Endothelial cell of umbilical vein (primary cell): ENCODE data around the gene CALML6. TPM values are rescaled to one million over a fixed set of nuclear protein-coding genes. Genes with fewer than 3 reads are reported as not detected.

Source experiments
- BruUV-seq: library from RNA; stranded (reverse); fragments of 400-500 nt; replicated peaks from 2 replicates; lab custom pipeline; 2021; lab: Mats Ljungman, UMichigan
- CTCF ChIA-PET: fragments of 300-600, 350-600 bp; sonication (Branson Sonifier 250); formaldehyde crosslinking; loops from one replicate; lab custom pipeline; 2021; ENCODE audit warnings: antibody characterized with exemption, inconsistent platforms; lab: Charles Lee
- POLR2A ChIA-PET: fragments of 300-600, 350-600 bp; sonication (Branson Sonifier 250); formaldehyde crosslinking; loops from one replicate; lab custom pipeline; 2021; ENCODE audit warnings: antibody characterized with exemption, inconsistent platforms; lab: Charles Lee
- DNase-seq: peaks from one replicate; pipeline ENCODE4 v3.0.0-alpha.2; 2011; ENCODE audit warnings: low read depth, low spot score
- FAIRE-seq: peaks from 2 replicates; lab custom pipeline; 2011; peaks lifted over from hg19 to GRCh38; lab: Jason Lieb, UNC
- H2AFZ ChIP-seq: 2 replicates; pipeline ENCODE4 v1.6.0; 2012; ENCODE audit warnings: low read depth, low read length, control low read depth, inconsistent platforms
- H3K27ac ChIP-seq: 2 replicates; pipeline ENCODE4 v1.5.1; 2011; ENCODE audit warnings: low read depth, mild to moderate bottlenecking, control low read depth, low read length, moderate library complexity; ENCODE audit not compliant: insufficient read depth
- H3K27me3 ChIP-seq, 2 experiments: 2 replicates each; pipeline versions ENCODE4 v1.6.0 to v1.6.1; 2011; ENCODE audit warnings: low read length in 2 of 2, mixed read lengths in 1 of 2; ENCODE audit not compliant: control insufficient read depth in 2 of 2, insufficient read depth in 2 of 2
- H3K36me3 ChIP-seq, 2 experiments: 2 replicates in 1 of 2; 3 replicates in 1 of 2; pipeline ENCODE4 v1.5.1; 2011; ENCODE audit warnings: low read length in 2 of 2, mild to moderate bottlenecking in 1 of 2, moderate library complexity in 1 of 2; ENCODE audit not compliant: control insufficient read depth in 2 of 2, insufficient read depth in 2 of 2; ENCODE audit errors: extremely low read depth in 1 of 2
- H3K4me1 ChIP-seq: 3 replicates; pipeline ENCODE4 v1.5.1; 2011; ENCODE audit warnings: mild to moderate bottlenecking, low read length; ENCODE audit not compliant: control insufficient read depth, insufficient read depth; ENCODE audit errors: extremely low read depth
- H3K4me2 ChIP-seq: 2 replicates; pipeline ENCODE4 v1.6.1; 2011; ENCODE audit warnings: low read length, control low read depth, mixed read lengths; ENCODE audit not compliant: insufficient read depth
- H3K4me3 ChIP-seq, 3 experiments: fragments of 200-600 bp in 1 of 3; sonication (generic), shearing (Covaris generic) in 1 of 3; replicated peaks in 1 of 3; 2 replicates each; pipeline ENCODE4 v1.5.1; 2011 to 2016; ENCODE audit warnings: control low read depth in 3 of 3, low read length in 3 of 3, mild to moderate bottlenecking in 2 of 3, inconsistent platforms in 1 of 3, low read depth in 1 of 3, moderate library complexity in 1 of 3; ENCODE audit not compliant: insufficient read depth in 1 of 3
- H3K79me2 ChIP-seq: 2 replicates; pipeline ENCODE4 v1.6.0; 2012; ENCODE audit warnings: low read length, inconsistent platforms; ENCODE audit not compliant: control insufficient read depth, insufficient read depth
- H3K9ac ChIP-seq: replicated peaks from 2 replicates; pipeline ENCODE3; 2011; ENCODE audit warnings: low read length, control low read depth; ENCODE audit not compliant: insufficient read depth; ENCODE audit errors: extremely low read depth
- H3K9me1 ChIP-seq: replicated peaks from 3 replicates; pipeline ENCODE4 v1.6.0; 2011; ENCODE audit warnings: mild to moderate bottlenecking, low read length; ENCODE audit not compliant: control insufficient read depth, insufficient read depth; ENCODE audit errors: extremely low read depth
- H3K9me3 ChIP-seq: replicated peaks from 2 replicates; pipeline ENCODE4 v1.5.1; 2012; ENCODE audit warnings: low read length, inconsistent platforms; ENCODE audit not compliant: control insufficient read depth, insufficient read depth
- H4K20me1 ChIP-seq: replicated peaks from 2 replicates; pipeline ENCODE3; 2011; ENCODE audit warnings: mild to moderate bottlenecking, low read length; ENCODE audit not compliant: control insufficient read depth, insufficient read depth; ENCODE audit errors: extremely low read depth
- EZH2 ChIP-seq: IDR thresholded peaks from 2 replicates; pipeline ENCODE4 v1.6.1; 2012; ENCODE audit warnings: borderline replicate concordance, low read depth, mild to moderate bottlenecking, moderate library complexity, low read length, inconsistent platforms; ENCODE audit not compliant: severe bottlenecking
- FOS ChIP-seq: IDR thresholded peaks from 2 replicates; pipeline ENCODE4 v1.6.1; 2011; ENCODE audit warnings: mild to moderate bottlenecking, low read length, moderate library complexity, borderline replicate concordance; ENCODE audit not compliant: insufficient read depth
- GATA2 ChIP-seq: IDR thresholded peaks from 2 replicates; pipeline ENCODE4 v1.7.0; 2011; ENCODE audit warnings: low read depth, mild to moderate bottlenecking, moderate library complexity, mixed read lengths, low read length; ENCODE audit not compliant: insufficient read length, insufficient read depth
- JUN ChIP-seq: IDR thresholded peaks from 2 replicates; pipeline ENCODE4 v1.6.1; 2011; ENCODE audit warnings: borderline replicate concordance, low read depth; ENCODE audit not compliant: insufficient read length, insufficient read depth
- MYC ChIP-seq: IDR thresholded peaks from one replicate; pipeline ENCODE4 v1.6.1; 2011; ENCODE audit warnings: mild to moderate bottlenecking, low read depth, low read length
- POLR2A ChIP-seq: IDR thresholded peaks from 2 replicates; pipeline ENCODE4 v1.6.1; 2012; ENCODE audit warnings: low read depth, mild to moderate bottlenecking, control low read depth, low read length
- POLR2AphosphoS5 ChIP-seq: IDR thresholded peaks from 2 replicates; pipeline ENCODE4 v1.6.1; 2012; ENCODE audit warnings: low read depth, mild to moderate bottlenecking, control low read depth, low read length, moderate library complexity; ENCODE audit not compliant: insufficient read depth
- dilution Hi-C: fragments of 300-500 bp; cut with MboI; formaldehyde crosslinking; loops from one replicate; pipeline ENCODE4 v1.15.0; 2019; ENCODE audit warnings: low sequenced_read_pairs; ENCODE audit not compliant: extremely low pct_ligation_motif_present
- intact Hi-C: fragments of 100-400 bp; cut with micrococcal nuclease; formaldehyde crosslinking; loops from one replicate; pipeline ENCODE4 v1.10.0; 2022
- polyA plus RNA-seq, 4 experiments: library from polyadenylated mRNA; depleted of rRNA in 3 of 4; stranded (reverse) in 3 of 4; unstranded in 1 of 4; fragments of >200 nt; gene quantifications; 2 replicates each; pipeline versions ENCODE4 v1.2.1 to v1.2.3, GENCODE V29; 2011 to 2012; ENCODE audit warnings: missing spikeins in 1 of 4
- total RNA-seq: library from RNA; stranded (reverse); gene quantifications from 2 replicates; pipeline ENCODE4 v1.2.3, GENCODE V29; 2021
- TF ChIP-seq, protein P1 (sequence below), 2 donors: IDR thresholded peaks; 1 replicate in 1 of 2; 2 replicates in 1 of 2; pipeline ENCODE4 v1.5.1; 2011; ENCODE audit warnings: low read length in 2 of 2, mild to moderate bottlenecking in 2 of 2, moderate library complexity in 2 of 2, control low read depth in 1 of 2, inconsistent platforms in 1 of 2, low read depth in 1 of 2; ENCODE audit not compliant: insufficient read depth in 1 of 2; ENCODE audit errors: extremely low read depth in 1 of 2
- TF ChIP-seq, protein P2 (sequence below): IDR thresholded peaks from 2 replicates; pipeline ENCODE4 v1.6.1; 2011; ENCODE audit not compliant: insufficient read depth, insufficient read length

The CALML6 gene
- total and polyA plus RNA-seq, 2 donors (not counting 3 experiments of a cell fraction or from before 2014, with no cell fraction given): 0.36 to 0.44 TPM

DNA sequence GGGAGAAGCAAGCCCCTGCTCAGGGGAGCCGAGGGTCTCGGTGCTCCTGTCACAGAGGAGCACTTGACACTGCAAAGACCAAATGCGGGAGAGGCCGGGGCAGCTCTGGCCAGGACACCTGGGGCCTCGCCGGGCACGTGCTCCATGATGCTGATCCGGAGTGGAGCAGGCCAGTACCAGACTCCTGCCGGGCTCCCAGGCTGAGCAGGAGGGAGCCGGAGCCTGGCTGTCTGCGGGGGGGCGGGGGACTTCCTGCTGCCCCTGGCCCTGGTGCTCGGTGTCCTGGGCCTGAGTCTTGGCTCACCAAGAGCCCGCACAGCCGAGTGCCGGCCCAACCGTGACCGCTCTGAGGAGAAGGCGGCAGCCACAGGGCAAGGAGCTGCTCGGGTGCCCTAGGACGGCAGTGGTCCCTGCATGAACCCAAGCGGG, 42.5 kb downstream of the CALML6 start:
- no peaks in the 10 kb centered on the region for H3K36me3 ChIP-seq
- H2AFZ ChIP-seq: no peak overlapping the region
- no peaks in the 10 kb centered on the region for H3K79me2 ChIP-seq
- H3K9ac ChIP-seq: no peak overlapping the region
- TF ChIP-seq EZH2 (no peak), JUN (no peak), GATA2 (no peak), MYC (no peak), POLR2A (no peak), POLR2AphosphoS5 (no peak), FOS (no peak)
- TF ChIP-seq, protein P1, sequence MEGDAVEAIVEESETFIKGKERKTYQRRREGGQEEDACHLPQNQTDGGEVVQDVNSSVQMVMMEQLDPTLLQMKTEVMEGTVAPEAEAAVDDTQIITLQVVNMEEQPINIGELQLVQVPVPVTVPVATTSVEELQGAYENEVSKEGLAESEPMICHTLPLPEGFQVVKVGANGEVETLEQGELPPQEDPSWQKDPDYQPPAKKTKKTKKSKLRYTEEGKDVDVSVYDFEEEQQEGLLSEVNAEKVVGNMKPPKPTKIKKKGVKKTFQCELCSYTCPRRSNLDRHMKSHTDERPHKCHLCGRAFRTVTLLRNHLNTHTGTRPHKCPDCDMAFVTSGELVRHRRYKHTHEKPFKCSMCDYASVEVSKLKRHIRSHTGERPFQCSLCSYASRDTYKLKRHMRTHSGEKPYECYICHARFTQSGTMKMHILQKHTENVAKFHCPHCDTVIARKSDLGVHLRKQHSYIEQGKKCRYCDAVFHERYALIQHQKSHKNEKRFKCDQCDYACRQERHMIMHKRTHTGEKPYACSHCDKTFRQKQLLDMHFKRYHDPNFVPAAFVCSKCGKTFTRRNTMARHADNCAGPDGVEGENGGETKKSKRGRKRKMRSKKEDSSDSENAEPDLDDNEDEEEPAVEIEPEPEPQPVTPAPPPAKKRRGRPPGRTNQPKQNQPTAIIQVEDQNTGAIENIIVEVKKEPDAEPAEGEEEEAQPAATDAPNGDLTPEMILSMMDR (IDR thresholded peaks at IDR 0.05; ENCODE audit: extremely low read depth in 1 of 2, insufficient read depth in 1 of 2, low read depth in 1 of 2, low read length in 2 of 2): no peak
- TF ChIP-seq, protein P2, sequence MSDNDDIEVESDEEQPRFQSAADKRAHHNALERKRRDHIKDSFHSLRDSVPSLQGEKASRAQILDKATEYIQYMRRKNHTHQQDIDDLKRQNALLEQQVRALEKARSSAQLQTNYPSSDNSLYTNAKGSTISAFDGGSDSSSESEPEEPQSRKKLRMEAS: no peak
- H3K4me1 ChIP-seq: no peaks in the 10 kb centered on the region
- no TSS peak for BruUV-seq
- no peak overlapping the region for H3K4me3 ChIP-seq
- dilution Hi-C loops (no loop called here), intact Hi-C loops (no loop called here)
- FAIRE-seq: no peak
- H3K9me3 ChIP-seq: no peaks in the 10 kb centered on the region
- H3K4me2 ChIP-seq: no peak overlapping the region
- DNase-seq: no peak
- ChIA-PET POLR2A (no interaction called here), CTCF (interaction anchor here (2.0 to 5.7 kb wide), 2 partner anchors 88 to 217 kb away, joined by 5 to 108 read pairs; no protein-coding TSS in a partner anchor)
- H4K20me1 ChIP-seq: no peaks in the 10 kb centered on the region
- H3K27ac ChIP-seq: no peak overlapping the region
- no peaks in the 10 kb centered on the region for H3K9me1 ChIP-seq
- peaks cover 3% of the 10 kb centered on the region in 2 experiments for H3K27me3 ChIP-seq
